Skeletal muscle cell (primary cell): ENCODE data around the gene RPAP3.

ENCODE experiments used
- DNase-seq: peaks from one replicate; pipeline ENCODE4 v3.0.0-alpha.2; 2010; ENCODE audit warnings: low read depth
- H3K4me3 ChIP-seq: 2 replicates; pipeline ENCODE4 v1.5.1; 2011; ENCODE audit warnings: low read depth, mild to moderate bottlenecking, control low read depth, low read length, moderate library complexity

The RPAP3 gene

GRCh38 chr12:47744005-47744651, 38.3 kb upstream of the RPAP3 start:
- H3K4me3 ChIP-seq = no peak overlapping the region
- no peak for DNase-seq

- no peak overlapping the region for H3K4me3 ChIP-seq
- DNase-seq = no peak
Observed at GRCh38 chr12:47743311-47743860, 37.6 kb upstream of the RPAP3 start.

- DNase-seq = no peak
Observed at GRCh38 chr12:47742253-47742825, 36.5 kb upstream of the RPAP3 start.

GRCh38 chr12:47741340-47741703, 35.5 kb upstream of the RPAP3 start:
- DNase-seq = no peak

More at GRCh38 chr12:47742253-47742825, 36.5 kb upstream of the RPAP3 start:
- H3K4me3 ChIP-seq = no peak overlapping the region

GRCh38 chr12:47740606-47741339, 34.9 kb upstream of the RPAP3 start:
- no peak for DNase-seq
- H3K4me3 ChIP-seq = no peak overlapping the region

More at GRCh38 chr12:47741340-47741703, 35.5 kb upstream of the RPAP3 start:
- no peak overlapping the region for H3K4me3 ChIP-seq

- no peak for DNase-seq
Observed at GRCh38 chr12:47739979-47740378, 34.1 kb upstream of the RPAP3 start.

GRCh38 chr12:47739297-47739696, 33.5 kb upstream of the RPAP3 start:
- H3K4me3 ChIP-seq = no peak overlapping the region
- DNase-seq = no peak

More at GRCh38 chr12:47739979-47740378, 34.1 kb upstream of the RPAP3 start:
- H3K4me3 ChIP-seq = no peak overlapping the region

- DNase-seq = no peak
Observed at GRCh38 chr12:47737936-47738594, 32.2 kb upstream of the RPAP3 start.

GRCh38 chr12:47736877-47737676, 31.2 kb upstream of the RPAP3 start:
- DNase-seq = peak; percentile 45
- H3K4me3 ChIP-seq = no peak overlapping the region

More at GRCh38 chr12:47737936-47738594, 32.2 kb upstream of the RPAP3 start:
- no peak overlapping the region for H3K4me3 ChIP-seq

- no peak for DNase-seq
- no peak overlapping the region for H3K4me3 ChIP-seq
Observed at GRCh38 chr12:47736216-47736615, 30.4 kb upstream of the RPAP3 start.

GRCh38 chr12:47735649-47736048, 29.8 kb upstream of the RPAP3 start:
- no peak overlapping the region for H3K4me3 ChIP-seq
- no peak for DNase-seq

GRCh38 chr12:47734725-47735480, 29.1 kb upstream of the RPAP3 start:
- no peak overlapping the region for H3K4me3 ChIP-seq
- no peak for DNase-seq

- no peak for DNase-seq
- no peak overlapping the region for H3K4me3 ChIP-seq
Observed at GRCh38 chr12:47733142-47733541, 27.3 kb upstream of the RPAP3 start.

GRCh38 chr12:47732504-47732903, 26.7 kb upstream of the RPAP3 start:
- no peak for DNase-seq
- no peak overlapping the region for H3K4me3 ChIP-seq

GRCh38 chr12:47731723-47732122, 25.9 kb upstream of the RPAP3 start:
- H3K4me3 ChIP-seq = no peak overlapping the region
- no peak for DNase-seq

- no peak overlapping the region for H3K4me3 ChIP-seq
- no peak for DNase-seq
Observed at GRCh38 chr12:47730341-47730744, 24.5 kb upstream of the RPAP3 start.

GRCh38 chr12:47729233-47729632, 23.4 kb upstream of the RPAP3 start:
- H3K4me3 ChIP-seq = no peak overlapping the region
- no peak for DNase-seq

- H3K4me3 ChIP-seq = no peak overlapping the region
- DNase-seq = peak; percentile 57
Observed at GRCh38 chr12:47725893-47726292, 20.1 kb upstream of the RPAP3 start.
